Common myeloid progenitor, CD34-positive (primary cell): ENCODE results near the gene EDA2R. TPM values are rescaled to one million over a fixed set of nuclear protein-coding genes. Genes with fewer than 3 reads are reported as not detected.

Source experiments
- CTCF ChIA-PET: fragments of 350-600 bp; sonication (Branson Sonifier 250); formaldehyde crosslinking; loops from one replicate; lab custom pipeline; 2021; ENCODE audit warnings: antibody characterized with exemption; lab: Charles Lee
- POLR2A ChIA-PET: fragments of 350-600 bp; sonication (Branson Sonifier 250); formaldehyde crosslinking; loops from one replicate; lab custom pipeline; 2021; ENCODE audit warnings: antibody characterized with exemption; lab: Charles Lee
- DNase-seq, 3 donors: peaks; one replicate each; pipeline versions ENCODE4 v3.0.0 to v3.0.0-alpha.2; 2013
- H3K27ac ChIP-seq, 2 experiments: 1 replicate in 1 of 2; 2 replicates in 1 of 2; pipeline ENCODE4 v1.7.0; 2013; ENCODE audit warnings: inconsistent platforms in 2 of 2, low read length in 2 of 2, mild to moderate bottlenecking in 2 of 2, low read depth in 1 of 2, moderate library complexity in 1 of 2; ENCODE audit not compliant: severe bottlenecking in 2 of 2, insufficient read depth in 1 of 2, poor library complexity in 1 of 2
- H3K27me3 ChIP-seq, 5 experiments: replicated peaks in 2 of 5; 1 replicate in 3 of 5; 2 replicates in 2 of 5; pipeline versions ENCODE4 v1.6.1 to v1.7.0; 2013; ENCODE audit warnings: low read length in 4 of 5, mild to moderate bottlenecking in 2 of 5, moderate library complexity in 2 of 5, inconsistent platforms in 1 of 5; ENCODE audit not compliant: insufficient read depth in 5 of 5, control insufficient read depth in 4 of 5
- H3K36me3 ChIP-seq, 4 experiments: 1 replicate in 2 of 4; 2 replicates in 2 of 4; pipeline versions ENCODE4 v1.6.1 to v1.7.0; 2013; ENCODE audit warnings: low read length in 3 of 4, control low read depth in 1 of 4, mild to moderate bottlenecking in 1 of 4; ENCODE audit not compliant: control insufficient read depth in 4 of 4, insufficient read depth in 4 of 4
- H3K4me1 ChIP-seq, 4 experiments: 1 replicate in 3 of 4; 2 replicates in 1 of 4; pipeline versions ENCODE4 v1.6.1 to v1.7.1; 2013; ENCODE audit warnings: low read length in 3 of 4, mild to moderate bottlenecking in 3 of 4, control low read depth in 1 of 4, inconsistent platforms in 1 of 4, moderate library complexity in 1 of 4; ENCODE audit not compliant: control insufficient read depth in 4 of 4, insufficient read depth in 4 of 4; ENCODE audit errors: control extremely low read depth in 1 of 4
- H3K4me3 ChIP-seq, 7 experiments: 1 replicate in 4 of 7; 2 replicates in 3 of 7; pipeline versions ENCODE4 v1.5.1 to v1.7.0; 2013; ENCODE audit warnings: mild to moderate bottlenecking in 7 of 7, low read length in 6 of 7, moderate library complexity in 6 of 7, inconsistent platforms in 2 of 7, low read depth in 2 of 7, control low read depth in 1 of 7; ENCODE audit not compliant: insufficient read depth in 4 of 7, control insufficient read depth in 1 of 7; ENCODE audit errors: extremely low read depth in 1 of 7
- H3K9me3 ChIP-seq, 5 experiments: 1 replicate in 4 of 5; 2 replicates in 1 of 5; pipeline versions ENCODE4 v1.6.1 to v1.7.1; 2013; ENCODE audit warnings: low read length in 4 of 5, mild to moderate bottlenecking in 2 of 5, inconsistent platforms in 1 of 5, low read depth in 1 of 5, moderate library complexity in 1 of 5; ENCODE audit not compliant: control insufficient read depth in 4 of 5, insufficient read depth in 2 of 5; ENCODE audit errors: control extremely low read depth in 1 of 5
- WGBS: methylation state at CpG from one replicate; pipeline ENCODE4 v1.1.5; 2013; ENCODE audit not compliant: insufficient coverage; 5-methylcytosine and 5-hydroxymethylcytosine counted together
- polyA plus RNA-seq: library from polyadenylated mRNA; unstranded; fragments of 120-200 nt; gene quantifications from one replicate; pipeline ENCODE4 v1.2.1, GENCODE V29; 2013

The EDA2R gene
- 1.1 TPM for polyA plus RNA-seq

GRCh38 chrX:66638591-66639500 lies at the start of gene EDA2R:
EDA2R (minus strand) TSS chrX:66639078; CDS start chrX:66616020, 23,058 bp downstream.
- WGBS, result 26% methylated on average over 14 of the region's 32 CpGs
- Histone ChIP-seq H3K27ac (no peak within 1 kb of the TSS), H3K4me1 (peaks cover 0 to 14% (median 6%) of the 10 kb centered on the region in 4 experiments), H3K27me3 (peaks cover 0 to 2% (median 0%) of the 10 kb centered on the region in 5 experiments), H3K4me3 (peak within 1 kb of the TSS; percentile 29 to 80 (median 64)), H3K36me3 (no peaks in the 10 kb centered on the region), H3K9me3 (no peaks in the 10 kb centered on the region)
- ChIA-PET POLR2A (no interaction called here), CTCF (interaction anchor here (0.8 kb wide), 1 partner anchor 89 kb away, joined by 3 read pairs; no protein-coding TSS in a partner anchor)
- peak; percentile 68 to 91 (median 88) for DNase-seq

- Histone ChIP-seq H3K4me1 (no peaks in the 10 kb centered on the region), H3K4me3 (no peak overlapping the region), H3K9me3 (no peaks in the 10 kb centered on the region), H3K27me3 (peaks cover 0 to 2% (median 0%) of the 10 kb centered on the region in 5 experiments), H3K36me3 (no peaks in the 10 kb centered on the region), H3K27ac (no peak overlapping the region)
- DNase-seq, result no peak
- POLR2A ChIA-PET, result no interaction called here
- CTCF ChIA-PET, result no interaction called here
- WGBS, result 25% methylated on average over 1 of the region's 2 CpGs
These were observed 45.3 kb upstream of the EDA2R start for GRCh38 chrX:66684196-66684595.

- no CpG with 5 or more reads among the region's 2 CpGs for WGBS
- H3K4me1 ChIP-seq, result peaks cover 0 to 6% (median 0%) of the 10 kb centered on the region in 4 experiments
- H3K27ac ChIP-seq, result no peak overlapping the region
- H3K9me3 ChIP-seq, result no peaks in the 10 kb centered on the region
- ChIA-PET POLR2A (no interaction called here), CTCF (no interaction called here)
- H3K36me3 ChIP-seq, result no peaks in the 10 kb centered on the region
- H3K4me3 ChIP-seq, result no peak overlapping the region
- DNase-seq, result no peak
- peaks cover 0 to 2% (median 0%) of the 10 kb centered on the region in 5 experiments for H3K27me3 ChIP-seq
These were observed 41.6 kb upstream of the EDA2R start for GRCh38 chrX:66680451-66680850.

DNA sequence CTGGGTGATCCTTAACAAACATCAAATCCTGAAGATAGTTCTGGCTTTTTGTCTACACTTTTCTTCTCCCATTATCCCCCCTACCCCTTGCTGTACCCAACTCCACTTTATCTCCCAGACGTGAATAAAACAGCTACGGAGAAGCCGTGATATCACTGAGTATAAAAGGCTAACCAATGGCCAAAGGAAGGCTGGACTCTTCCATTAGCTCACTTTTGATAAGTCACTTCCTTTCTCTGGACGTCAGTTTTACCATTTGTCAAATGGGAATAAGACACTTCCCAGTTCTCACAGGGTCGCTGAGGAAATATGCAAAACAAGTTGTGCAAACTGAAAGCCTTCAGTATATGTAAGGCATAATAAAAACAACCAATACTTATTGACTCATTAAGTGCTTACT lies 38.6 kb upstream of the EDA2R start:
- H3K4me3 ChIP-seq, result no peak overlapping the region
- WGBS, result 61% methylated on average over 4 of the region's 5 CpGs
- no peak for DNase-seq
- H3K9me3 ChIP-seq, result no peaks in the 10 kb centered on the region
- no peaks in the 10 kb centered on the region for H3K27me3 ChIP-seq
- H3K36me3 ChIP-seq, result no peaks in the 10 kb centered on the region
- H3K4me1 ChIP-seq, result peaks cover 0 to 6% (median 0%) of the 10 kb centered on the region in 4 experiments
- H3K27ac ChIP-seq, result no peak overlapping the region
- CTCF ChIA-PET, result no interaction called here
- POLR2A ChIA-PET, result no interaction called here

DNA sequence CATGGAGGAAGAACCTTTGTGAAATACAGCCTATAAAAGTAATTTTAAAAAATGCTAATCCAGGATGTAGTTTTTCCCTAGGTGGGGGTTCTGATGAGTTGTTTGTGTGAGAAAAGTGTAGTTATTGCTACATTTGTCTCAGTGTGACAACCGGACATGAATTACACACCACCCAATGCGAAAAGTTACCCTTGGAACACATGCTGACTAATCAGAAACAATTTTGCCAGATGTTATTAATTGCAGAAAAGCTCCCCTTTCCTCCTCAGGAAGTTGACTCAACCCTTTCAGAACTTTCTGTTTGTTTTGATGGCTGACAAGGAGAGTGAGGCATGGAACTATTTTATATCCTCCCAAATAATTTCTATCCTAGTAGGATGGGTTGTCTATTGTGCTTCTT lies 38.1 kb upstream of the EDA2R start:
- peak in 2 of 3 donors; percentile 40 to 59 for DNase-seq
- Histone ChIP-seq H3K4me3 (no peak overlapping the region), H3K36me3 (no peaks in the 10 kb centered on the region), H3K27me3 (no peaks in the 10 kb centered on the region), H3K27ac (no peak overlapping the region), H3K9me3 (no peaks in the 10 kb centered on the region), H3K4me1 (peaks cover 0 to 6% (median 0%) of the 10 kb centered on the region in 4 experiments)
- no CpG with 5 or more reads among the region's 2 CpGs for WGBS
- CTCF ChIA-PET, result no interaction called here
- POLR2A ChIA-PET, result no interaction called here

GRCh38 chrX:66676413-66676812 lies 37.5 kb upstream of the EDA2R start:
- Histone ChIP-seq H3K36me3 (no peaks in the 10 kb centered on the region), H3K27me3 (no peaks in the 10 kb centered on the region), H3K4me1 (peaks cover 0 to 6% (median 0%) of the 10 kb centered on the region in 4 experiments), H3K4me3 (no peak overlapping the region), H3K27ac (no peak overlapping the region), H3K9me3 (no peaks in the 10 kb centered on the region)
- ChIA-PET POLR2A (no interaction called here), CTCF (no interaction called here)
- DNase-seq, result no peak
- 70% methylated on average over 1 of the region's 1 CpG for WGBS

GRCh38 chrX:66675541-66675940 lies 36.7 kb upstream of the EDA2R start:
- 75% methylated on average over 1 of the region's 1 CpG for WGBS
- H3K4me3 ChIP-seq, result no peak overlapping the region
- ChIA-PET POLR2A (no interaction called here), CTCF (no interaction called here)
- no peaks in the 10 kb centered on the region for H3K9me3 ChIP-seq
- DNase-seq, result no peak
- no peaks in the 10 kb centered on the region for H3K36me3 ChIP-seq
- no peaks in the 10 kb centered on the region for H3K27me3 ChIP-seq
- peaks cover 0 to 6% (median 0%) of the 10 kb centered on the region in 4 experiments for H3K4me1 ChIP-seq
- no peak overlapping the region for H3K27ac ChIP-seq
